IPS-15b (cell line): Measurements from ENCODE around the gene TRABD2B.

Source experiments
- H3K27me3 ChIP-seq: one replicate; pipeline ENCODE4 v1.6.1; 2013; ENCODE audit warnings: low read length; ENCODE audit not compliant: control insufficient read depth, insufficient read depth
- H3K36me3 ChIP-seq: one replicate; pipeline ENCODE4 v1.6.1; 2013; ENCODE audit warnings: low read length; ENCODE audit not compliant: control insufficient read depth, insufficient read depth
- H3K4me1 ChIP-seq: one replicate; pipeline ENCODE4 v1.6.1; 2013; ENCODE audit warnings: mild to moderate bottlenecking, low read length; ENCODE audit not compliant: control insufficient read depth, insufficient read depth
- H3K4me3 ChIP-seq: one replicate; pipeline ENCODE4 v1.5.1; 2013; ENCODE audit warnings: low read depth, low read length
- H3K9ac ChIP-seq: one replicate; pipeline ENCODE4 v1.6.1; 2013; ENCODE audit warnings: low read depth, mild to moderate bottlenecking, low read length
- H3K9me3 ChIP-seq: one replicate; pipeline ENCODE4 v1.6.1; 2013; ENCODE audit warnings: mild to moderate bottlenecking, low read length; ENCODE audit not compliant: control insufficient read depth, insufficient read depth

The TRABD2B gene

GRCh38 chr1:47938520-47938919 lies 58.7 kb downstream of the TRABD2B start:
- Histone ChIP-seq H3K9me3 (no peaks in the 10 kb centered on the region), H3K36me3 (no peaks in the 10 kb centered on the region), H3K4me3 (no peak overlapping the region), H3K4me1 (no peaks in the 10 kb centered on the region), H3K27me3 (no peaks in the 10 kb centered on the region), H3K9ac (no peak overlapping the region)

DNA sequence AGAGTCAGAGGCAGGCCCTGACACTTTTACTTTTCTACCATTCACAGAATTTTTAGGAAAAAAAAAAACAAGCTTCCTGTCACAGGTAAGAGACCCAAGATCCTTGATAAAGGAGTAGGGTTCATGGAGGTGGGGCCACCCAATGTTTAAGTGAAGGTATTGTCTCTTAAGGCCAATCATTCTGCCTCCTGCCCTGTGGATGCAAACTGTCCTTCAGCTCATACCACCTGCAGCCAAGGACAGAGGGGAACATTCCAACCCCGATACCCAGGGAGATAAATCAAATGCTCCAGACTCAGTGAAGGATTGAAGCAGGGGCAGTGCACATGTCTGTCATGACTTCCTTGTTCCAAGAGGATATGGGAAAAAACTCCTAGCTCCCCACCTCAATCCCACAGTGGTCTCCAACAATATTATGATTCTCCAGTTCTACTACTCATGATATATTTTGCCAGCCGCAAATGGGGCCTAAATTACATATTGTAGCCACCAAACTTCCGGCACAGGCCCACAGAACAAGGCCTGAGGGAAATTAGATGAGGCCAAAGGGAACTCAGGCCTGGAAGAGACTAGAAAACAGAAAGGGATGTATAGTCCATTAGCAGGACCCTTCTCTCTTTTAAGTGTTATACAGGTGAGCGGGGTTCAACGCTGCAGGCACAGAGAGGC lies 59.5 kb downstream of the TRABD2B start:
- Histone ChIP-seq H3K27me3 (no peaks in the 10 kb centered on the region), H3K4me1 (no peaks in the 10 kb centered on the region), H3K9me3 (no peaks in the 10 kb centered on the region), H3K9ac (no peak overlapping the region), H3K36me3 (no peaks in the 10 kb centered on the region), H3K4me3 (no peak overlapping the region)

- no peak overlapping the region for H3K4me3 ChIP-seq
- H3K27me3 ChIP-seq, result no peaks in the 10 kb centered on the region
- H3K4me1 ChIP-seq, result no peaks in the 10 kb centered on the region
- H3K9me3 ChIP-seq, result no peaks in the 10 kb centered on the region
- no peaks in the 10 kb centered on the region for H3K36me3 ChIP-seq
- no peak overlapping the region for H3K9ac ChIP-seq
Measured at GRCh38 chr1:47936916-47937551, 60.2 kb downstream of the TRABD2B start.

GRCh38 chr1:47935856-47936255 lies 61.3 kb downstream of the TRABD2B start:
- Histone ChIP-seq H3K27me3 (no peaks in the 10 kb centered on the region), H3K4me3 (no peak overlapping the region), H3K4me1 (no peaks in the 10 kb centered on the region), H3K9me3 (no peaks in the 10 kb centered on the region), H3K36me3 (no peaks in the 10 kb centered on the region), H3K9ac (no peak overlapping the region)

DNA sequence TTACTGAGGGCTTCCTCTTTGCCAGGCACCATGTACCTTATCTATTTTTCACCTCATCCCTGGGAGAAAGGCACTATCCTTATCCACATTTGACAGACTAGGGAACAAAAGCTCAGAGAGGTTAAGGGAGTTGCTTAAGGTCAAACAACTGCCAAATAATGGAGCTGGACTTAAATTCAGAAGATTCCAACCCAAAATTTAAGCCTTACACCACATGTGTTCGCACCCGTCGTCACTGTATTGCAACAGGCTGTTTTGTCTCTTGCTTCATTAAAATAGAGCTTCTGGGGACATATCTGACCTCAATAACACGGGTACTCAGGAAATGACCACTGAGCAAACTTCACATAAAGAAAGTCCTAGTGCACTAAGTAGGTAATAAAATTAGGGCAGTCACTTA lies 62.0 kb downstream of the TRABD2B start:
- H3K36me3 ChIP-seq, result no peaks in the 10 kb centered on the region
- no peaks in the 10 kb centered on the region for H3K4me1 ChIP-seq
- H3K4me3 ChIP-seq, result no peak overlapping the region
- no peaks in the 10 kb centered on the region for H3K9me3 ChIP-seq
- no peak overlapping the region for H3K9ac ChIP-seq
- H3K27me3 ChIP-seq, result no peaks in the 10 kb centered on the region

DNA sequence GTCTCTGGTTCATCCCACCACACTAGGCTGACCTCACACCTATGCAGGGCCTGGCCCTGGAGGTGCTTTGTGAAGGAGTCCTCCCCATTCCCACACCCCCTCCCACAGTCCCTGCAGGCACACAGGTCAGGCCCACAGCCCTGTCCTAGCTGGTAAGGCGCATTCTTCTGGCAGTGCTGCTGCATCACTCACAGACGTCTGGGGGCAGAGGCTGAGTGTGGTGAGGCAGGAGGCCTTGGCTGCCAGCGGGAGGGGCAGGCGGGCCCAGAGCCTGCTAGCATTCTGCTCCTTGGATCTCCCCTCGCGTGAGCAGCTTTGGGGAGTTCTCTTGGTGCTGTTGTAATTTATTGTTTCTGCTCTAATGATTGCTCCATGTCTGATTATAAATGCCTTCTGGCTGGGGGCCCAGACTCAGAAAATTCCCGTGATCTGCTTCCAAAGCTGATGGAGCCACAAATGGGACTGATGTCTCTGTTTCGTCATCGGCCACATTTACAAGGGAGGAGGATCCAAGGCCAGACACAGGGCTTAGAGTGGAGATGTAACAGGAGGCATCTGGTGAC lies 62.9 kb downstream of the TRABD2B start:
- Histone ChIP-seq H3K9ac (no peak overlapping the region), H3K27me3 (no peaks in the 10 kb centered on the region), H3K9me3 (no peaks in the 10 kb centered on the region), H3K4me3 (no peak overlapping the region), H3K4me1 (no peaks in the 10 kb centered on the region), H3K36me3 (no peaks in the 10 kb centered on the region)

DNA sequence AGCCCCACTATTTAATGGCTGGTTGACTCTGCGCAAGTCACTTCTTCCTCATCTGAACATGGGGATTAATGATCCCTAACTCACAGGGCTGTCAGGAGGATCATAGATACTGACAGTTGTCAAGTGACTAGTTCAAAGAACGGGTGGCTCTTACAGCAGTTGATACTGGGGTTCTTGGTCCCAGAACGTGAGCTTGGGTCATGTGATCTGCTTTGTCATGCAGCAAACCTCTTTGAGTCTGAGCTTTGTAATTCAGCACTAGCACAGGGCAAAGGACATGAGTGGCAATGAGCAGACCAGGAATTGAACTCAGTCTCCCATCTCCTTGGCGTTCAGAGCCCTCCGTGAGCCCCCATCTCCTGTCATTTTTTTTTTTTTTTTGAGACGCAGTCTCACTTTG lies 64.4 kb downstream of the TRABD2B start:
- Histone ChIP-seq H3K9me3 (no peaks in the 10 kb centered on the region), H3K27me3 (no peaks in the 10 kb centered on the region), H3K9ac (no peak overlapping the region), H3K4me3 (no peak overlapping the region), H3K36me3 (no peaks in the 10 kb centered on the region), H3K4me1 (no peaks in the 10 kb centered on the region)

GRCh38 chr1:47931395-47931794 lies 65.8 kb downstream of the TRABD2B start:
- Histone ChIP-seq H3K4me3 (no peak overlapping the region), H3K9ac (no peak overlapping the region), H3K36me3 (no peaks in the 10 kb centered on the region), H3K27me3 (no peaks in the 10 kb centered on the region), H3K9me3 (no peaks in the 10 kb centered on the region), H3K4me1 (no peaks in the 10 kb centered on the region)

- no peaks in the 10 kb centered on the region for H3K9me3 ChIP-seq
- no peak overlapping the region for H3K4me3 ChIP-seq
- H3K36me3 ChIP-seq, result no peaks in the 10 kb centered on the region
- H3K9ac ChIP-seq, result no peak overlapping the region
- H3K4me1 ChIP-seq, result no peaks in the 10 kb centered on the region
- no peaks in the 10 kb centered on the region for H3K27me3 ChIP-seq
Measured at GRCh38 chr1:47930210-47930840, 66.9 kb downstream of the TRABD2B start.

DNA sequence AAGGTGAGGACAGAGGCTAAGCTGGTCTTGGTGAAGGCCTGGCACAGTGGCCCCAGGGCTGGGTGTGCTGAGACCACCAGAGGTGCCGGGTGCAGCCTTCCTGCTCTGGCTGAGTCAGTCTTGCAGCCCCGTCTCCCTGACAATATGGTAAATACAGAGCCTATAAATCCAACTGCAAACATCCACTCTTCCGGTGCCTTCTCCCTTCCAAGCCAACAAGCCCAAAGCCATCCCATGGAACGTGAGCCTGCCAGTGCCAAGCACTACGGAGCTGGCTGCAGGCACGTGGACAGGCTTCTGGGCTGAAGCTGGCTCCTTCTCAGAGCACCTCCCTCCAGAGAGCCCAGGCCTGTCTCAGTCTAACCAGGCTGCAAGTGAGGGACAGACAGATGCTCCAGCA lies 70.0 kb downstream of the TRABD2B start:
- no peaks in the 10 kb centered on the region for H3K36me3 ChIP-seq
- H3K4me3 ChIP-seq, result no peak overlapping the region
- no peaks in the 10 kb centered on the region for H3K27me3 ChIP-seq
- H3K9me3 ChIP-seq, result no peaks in the 10 kb centered on the region
- H3K4me1 ChIP-seq, result no peaks in the 10 kb centered on the region
- no peak overlapping the region for H3K9ac ChIP-seq

DNA sequence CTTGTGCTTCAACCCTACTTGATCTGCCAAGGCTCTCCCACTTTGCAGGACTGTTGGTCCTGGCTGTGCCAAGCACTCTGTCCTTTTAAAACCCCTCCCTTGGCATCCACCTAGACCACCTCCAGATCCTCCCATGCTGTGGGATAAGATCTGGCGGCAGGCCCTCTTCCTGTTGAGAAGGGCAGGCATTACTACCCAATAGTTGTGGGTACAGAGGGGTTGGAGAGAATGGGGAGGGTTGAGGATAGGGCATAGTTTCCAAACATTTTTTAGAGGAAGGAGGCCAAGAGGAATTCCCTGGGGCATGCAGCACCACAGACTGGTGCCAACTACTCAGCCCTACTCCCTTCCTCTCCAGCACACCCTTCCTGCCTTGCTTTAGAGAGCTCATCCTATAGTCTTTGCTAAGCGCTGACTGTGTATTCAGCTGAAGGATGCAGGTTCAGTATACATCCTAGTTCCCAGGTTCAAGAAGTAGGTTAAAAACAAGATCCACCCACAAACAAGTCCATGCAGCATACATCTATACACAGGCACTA lies 70.7 kb downstream of the TRABD2B start:
- Histone ChIP-seq H3K27me3 (no peaks in the 10 kb centered on the region), H3K9ac (no peak overlapping the region), H3K4me3 (no peak overlapping the region)

More for the DNA sequence above, 70.7 kb downstream of the TRABD2B start:
- Histone ChIP-seq H3K36me3 (no peaks in the 10 kb centered on the region), H3K4me1 (no peaks in the 10 kb centered on the region), H3K9me3 (no peaks in the 10 kb centered on the region)
